Gastrocnemius medialis (tissue), 4 donors: ENCODE measurements around the gene C12orf43.

Experiments
- POLR2A ChIP-seq, 2 donors: fragments of 450-650 bp; IDR thresholded peaks; one replicate each; pipeline ENCODE4 v1.6.1; 2017; ENCODE audit warnings: antibody characterized with exemption in 2 of 2, mild to moderate bottlenecking in 2 of 2, moderate library complexity in 2 of 2
- TF ChIP-seq, protein P1 (sequence below), 5 experiments: fragments of 450-650 bp in 3 of 5; fragments of 200-600 bp in 2 of 5; sonication (generic) in 2 of 5; IDR thresholded peaks in 4 of 5; conservative IDR thresholded peaks in 1 of 5; 1 replicate in 4 of 5; 2 replicates in 1 of 5; pipeline ENCODE4 v1.5.1; 2016 to 2019; ENCODE audit warnings: antibody characterized with exemption in 5 of 5, mild to moderate bottlenecking in 3 of 5, moderate library complexity in 3 of 5

DNA sequence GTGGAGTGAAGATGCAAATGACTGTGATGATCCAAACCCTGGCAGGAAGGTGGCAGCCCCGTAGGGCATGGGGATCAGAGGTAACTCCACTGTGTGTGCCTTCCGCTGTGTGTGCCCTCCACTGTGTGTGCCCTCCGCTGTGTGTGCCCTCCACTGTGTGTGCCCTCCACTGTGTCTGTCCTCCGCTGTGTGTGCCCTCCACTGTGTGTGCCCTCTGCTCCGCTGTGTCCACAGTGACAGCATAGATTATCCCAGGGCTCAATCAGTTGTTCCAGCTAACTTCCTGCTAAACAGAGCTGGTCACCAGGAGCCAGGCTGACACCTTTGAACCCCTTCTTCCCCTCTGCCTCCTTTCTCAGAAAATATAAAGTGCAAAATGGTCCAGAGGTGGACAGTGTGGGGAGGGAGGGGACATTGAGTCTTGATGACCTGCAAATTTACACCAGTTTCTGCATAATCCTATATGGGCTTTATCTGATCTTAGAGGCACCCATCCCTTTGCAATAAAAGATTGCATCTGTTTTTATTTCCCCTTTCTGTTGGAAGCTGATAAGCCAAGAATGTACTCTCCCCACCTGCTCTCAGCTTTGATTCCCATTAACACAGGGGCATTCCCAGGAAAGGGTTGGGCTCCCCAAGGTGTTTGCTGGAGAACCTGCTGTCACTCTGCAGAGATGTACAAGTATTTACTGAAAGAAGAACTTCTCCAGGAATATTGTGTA lies 59.5 kb downstream of the C12orf43 start:
- no peak for TF ChIP-seq POLR2A (IDR thresholded peaks at IDR 0.05)
- TF ChIP-seq, protein P1, sequence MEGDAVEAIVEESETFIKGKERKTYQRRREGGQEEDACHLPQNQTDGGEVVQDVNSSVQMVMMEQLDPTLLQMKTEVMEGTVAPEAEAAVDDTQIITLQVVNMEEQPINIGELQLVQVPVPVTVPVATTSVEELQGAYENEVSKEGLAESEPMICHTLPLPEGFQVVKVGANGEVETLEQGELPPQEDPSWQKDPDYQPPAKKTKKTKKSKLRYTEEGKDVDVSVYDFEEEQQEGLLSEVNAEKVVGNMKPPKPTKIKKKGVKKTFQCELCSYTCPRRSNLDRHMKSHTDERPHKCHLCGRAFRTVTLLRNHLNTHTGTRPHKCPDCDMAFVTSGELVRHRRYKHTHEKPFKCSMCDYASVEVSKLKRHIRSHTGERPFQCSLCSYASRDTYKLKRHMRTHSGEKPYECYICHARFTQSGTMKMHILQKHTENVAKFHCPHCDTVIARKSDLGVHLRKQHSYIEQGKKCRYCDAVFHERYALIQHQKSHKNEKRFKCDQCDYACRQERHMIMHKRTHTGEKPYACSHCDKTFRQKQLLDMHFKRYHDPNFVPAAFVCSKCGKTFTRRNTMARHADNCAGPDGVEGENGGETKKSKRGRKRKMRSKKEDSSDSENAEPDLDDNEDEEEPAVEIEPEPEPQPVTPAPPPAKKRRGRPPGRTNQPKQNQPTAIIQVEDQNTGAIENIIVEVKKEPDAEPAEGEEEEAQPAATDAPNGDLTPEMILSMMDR (IDR thresholded peaks at IDR 0.05 in 4 of 5, conservative IDR thresholded peaks at IDR 0.05 in 1 of 5), result no peak
